HepG2 (cell line): Measurements from ENCODE around the gene KLHL11. TPM values are rescaled to one million over a fixed set of nuclear protein-coding genes. Genes with fewer than 3 reads are reported as not detected.

Experiments used
- ATF7-NPFF ChIP-seq: sonication (generic); formaldehyde crosslinking; IDR thresholded peaks from 2 replicates; pipeline ENCODE4 v1.8.1; 2023; ENCODE audit warnings: mild to moderate bottlenecking, low read depth, missing genetic modification reagents, moderate library complexity
- E2F5 ChIP-seq: sonication (generic); formaldehyde crosslinking; conservative IDR thresholded peaks from 2 replicates; pipeline ENCODE4 v1.4.0; 2020; ENCODE audit warnings: missing genetic modification reagents
- HIVEP1 ChIP-seq: sonication (generic); formaldehyde crosslinking; IDR thresholded peaks from 2 replicates; pipeline ENCODE4 v1.4.0; 2020; ENCODE audit warnings: mild to moderate bottlenecking, missing genetic modification reagents
- HOXD1 ChIP-seq: sonication (generic); formaldehyde crosslinking; IDR thresholded peaks from 2 replicates; pipeline ENCODE4 v1.5.0; 2020; ENCODE audit warnings: missing genetic modification reagents
- MATR3 ChIP-seq: sonication (generic); formaldehyde crosslinking; IDR thresholded peaks from 2 replicates; pipeline ENCODE4 v1.4.0; 2020; ENCODE audit warnings: missing genetic modification reagents
- SNAPC4 ChIP-seq: sonication (generic); formaldehyde crosslinking; IDR thresholded peaks from 2 replicates; pipeline ENCODE4 v1.4.0; 2020; ENCODE audit warnings: mild to moderate bottlenecking, missing genetic modification reagents
- SOX5 ChIP-seq: IDR thresholded peaks from 2 replicates; pipeline ENCODE4 v1.6.1; 2016; ENCODE audit warnings: borderline replicate concordance
- SPEN ChIP-seq: sonication (generic); formaldehyde crosslinking; IDR thresholded peaks from 2 replicates; pipeline ENCODE4 v1.5.1; 2020; ENCODE audit warnings: low read depth, mild to moderate bottlenecking, missing genetic modification reagents
- TCF7L2 ChIP-seq: IDR thresholded peaks from 2 replicates; pipeline ENCODE4 v1.6.1; 2011; ENCODE audit warnings: mild to moderate bottlenecking, low read depth, low read length, moderate library complexity
- THAP11 ChIP-seq: IDR thresholded peaks from 2 replicates; pipeline ENCODE4 v1.6.1; 2016; ENCODE audit warnings: missing biosample characterization, missing genetic modification reagents
- ZMAT3 ChIP-seq: sonication (generic); formaldehyde crosslinking; conservative IDR thresholded peaks from 2 replicates; pipeline ENCODE4 v1.7.0; 2021; ENCODE audit warnings: missing genetic modification reagents
- ZNF205 ChIP-seq: IDR thresholded peaks from 2 replicates; pipeline ENCODE4 v1.6.1; 2018; ENCODE audit warnings: missing biosample characterization, missing genetic modification reagents
- ZNF232 ChIP-seq: sonication (generic); formaldehyde crosslinking; IDR thresholded peaks from 2 replicates; pipeline ENCODE4 v1.4.0; 2020; ENCODE audit warnings: missing genetic modification reagents, borderline replicate concordance
- ZNF891 ChIP-seq: sonication (generic); formaldehyde crosslinking; IDR thresholded peaks from 2 replicates; pipeline ENCODE4 v1.5.0; 2020; ENCODE audit warnings: mild to moderate bottlenecking, missing genetic modification reagents
- ZSCAN25 ChIP-seq: sonication (generic); formaldehyde crosslinking; IDR thresholded peaks from 2 replicates; pipeline ENCODE4 v1.8.0; 2022; ENCODE audit warnings: mild to moderate bottlenecking, missing genetic modification reagents
- polyA plus RNA-seq, 8 experiments: library from polyadenylated mRNA; depleted of rRNA in 3 of 8; stranded (reverse) in 7 of 8; unstranded in 1 of 8; fragments of >200 nt; fragmentation: Illumina TruSeq in 4 of 8; extraction: Trizol in 4 of 8; gene quantifications; 2 replicates each; pipeline versions ENCODE4 v1.2.1 to v1.2.3, GENCODE V29; 2011 to 2016; ENCODE audit warnings: low read depth in 4 of 8, missing spikeins in 1 of 8, mixed read lengths in 1 of 8; ENCODE audit not compliant: insufficient read depth in 1 of 8
- total RNA-seq, 5 experiments: library from RNA; depleted of rRNA; stranded (reverse); fragments of >200 nt; fragmentation: Illumina TruSeq; extraction: Trizol; gene quantifications; 2 replicates each; pipeline ENCODE4 v1.2.3, GENCODE V29; 2016; ENCODE audit warnings: low read depth in 1 of 5
- TF ChIP-seq, protein P1 (sequence below): sonication (generic); formaldehyde crosslinking; IDR thresholded peaks from 2 replicates; pipeline ENCODE4 v1.5.0; 2020; ENCODE audit warnings: mild to moderate bottlenecking, missing genetic modification reagents, moderate library complexity
- TF ChIP-seq, protein P2 (sequence below): sonication (generic); formaldehyde crosslinking; IDR thresholded peaks from 2 replicates; pipeline ENCODE4 v1.8.0; 2022; ENCODE audit warnings: mild to moderate bottlenecking, missing genetic modification reagents, moderate library complexity

KLHL11 gene
- total and polyA plus RNA-seq, 2 of the 13 experiments (the other 11 are each of a cell fraction or from before 2014, with no cell fraction given): 7.7 to 27.5 TPM

DNA sequence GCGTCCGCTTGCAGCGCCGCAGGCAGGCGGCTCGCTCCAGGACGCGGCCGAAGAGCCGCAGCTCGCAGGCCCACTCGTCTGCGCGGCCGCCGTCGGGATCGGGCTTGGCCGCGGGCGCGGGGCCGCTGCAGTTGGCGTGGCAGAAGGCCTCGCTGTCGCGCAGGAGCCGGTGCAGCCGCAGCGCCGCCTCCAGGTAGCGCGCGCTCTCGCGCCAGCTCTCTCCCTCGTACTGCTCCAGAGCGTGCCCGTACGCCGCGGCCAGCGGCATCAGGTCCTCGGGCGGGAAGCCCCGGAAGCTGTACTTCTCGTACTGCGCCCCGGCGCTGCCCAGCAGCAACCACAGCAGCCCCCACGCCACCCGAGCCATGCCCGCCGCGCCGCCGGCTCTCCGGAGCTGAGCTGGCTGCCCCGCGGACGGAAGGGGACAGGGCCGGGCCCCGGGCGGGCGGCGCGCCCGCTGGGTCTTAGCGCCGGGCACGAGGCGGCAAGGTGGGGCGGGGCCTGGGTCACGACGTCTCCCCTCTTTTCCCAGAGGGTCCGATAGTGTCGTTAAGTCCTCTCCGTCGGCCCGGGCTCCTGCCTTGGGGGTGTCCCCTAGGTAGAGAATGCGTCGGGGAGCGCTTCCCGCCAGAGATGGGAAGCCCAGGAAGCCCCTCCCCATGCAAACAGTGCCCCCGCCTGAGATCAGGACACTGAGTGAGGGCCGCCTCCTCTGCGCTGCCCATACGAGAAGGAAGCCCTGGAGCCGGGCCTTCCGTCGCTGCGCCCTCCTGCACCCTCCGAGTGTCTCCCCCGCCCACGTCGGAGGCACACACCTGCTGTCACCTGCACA lies 53.5 kb downstream of the KLHL11 start, which contains the start of gene P3H4 (continued):
- TF ChIP-seq ZNF205 (peak; percentile 27; the same call in 1 of the 2 replicates), TCF7L2 (no peak), ZNF891 (no peak), ZMAT3 (peak; percentile 96), SPEN (peak; percentile 78), ZSCAN25 (CRISPR knock-in tag) (peak; percentile 93), E2F5 (0 out of 2 replicates have a peak, but pooled peaks have one; percentile 51), SNAPC4 (CRISPR knock-in tag) (peak; percentile 76; the same call in 1 of the 2 replicates), HIVEP1 (peak; percentile 23; the same call in 1 of the 2 replicates), ATF7-NPFF (CRISPR knock-in tag) (peak; percentile 96; the same call in 1 of the 2 replicates), ZNF232 (CRISPR knock-in tag) (peak; percentile 96), THAP11 (CRISPR knock-in tag) (peak; percentile 47; the same call in 1 of the 2 replicates), SOX5 (peak; percentile 31; the same call in 1 of the 2 replicates), MATR3 (CRISPR knock-in tag) (no peak), HOXD1 (CRISPR knock-in tag) (peak; percentile 79)
- TF ChIP-seq, protein P1, sequence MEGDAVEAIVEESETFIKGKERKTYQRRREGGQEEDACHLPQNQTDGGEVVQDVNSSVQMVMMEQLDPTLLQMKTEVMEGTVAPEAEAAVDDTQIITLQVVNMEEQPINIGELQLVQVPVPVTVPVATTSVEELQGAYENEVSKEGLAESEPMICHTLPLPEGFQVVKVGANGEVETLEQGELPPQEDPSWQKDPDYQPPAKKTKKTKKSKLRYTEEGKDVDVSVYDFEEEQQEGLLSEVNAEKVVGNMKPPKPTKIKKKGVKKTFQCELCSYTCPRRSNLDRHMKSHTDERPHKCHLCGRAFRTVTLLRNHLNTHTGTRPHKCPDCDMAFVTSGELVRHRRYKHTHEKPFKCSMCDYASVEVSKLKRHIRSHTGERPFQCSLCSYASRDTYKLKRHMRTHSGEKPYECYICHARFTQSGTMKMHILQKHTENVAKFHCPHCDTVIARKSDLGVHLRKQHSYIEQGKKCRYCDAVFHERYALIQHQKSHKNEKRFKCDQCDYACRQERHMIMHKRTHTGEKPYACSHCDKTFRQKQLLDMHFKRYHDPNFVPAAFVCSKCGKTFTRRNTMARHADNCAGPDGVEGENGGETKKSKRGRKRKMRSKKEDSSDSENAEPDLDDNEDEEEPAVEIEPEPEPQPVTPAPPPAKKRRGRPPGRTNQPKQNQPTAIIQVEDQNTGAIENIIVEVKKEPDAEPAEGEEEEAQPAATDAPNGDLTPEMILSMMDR (CRISPR knock-in tag): peak; percentile 87
- TF ChIP-seq, protein P2, sequence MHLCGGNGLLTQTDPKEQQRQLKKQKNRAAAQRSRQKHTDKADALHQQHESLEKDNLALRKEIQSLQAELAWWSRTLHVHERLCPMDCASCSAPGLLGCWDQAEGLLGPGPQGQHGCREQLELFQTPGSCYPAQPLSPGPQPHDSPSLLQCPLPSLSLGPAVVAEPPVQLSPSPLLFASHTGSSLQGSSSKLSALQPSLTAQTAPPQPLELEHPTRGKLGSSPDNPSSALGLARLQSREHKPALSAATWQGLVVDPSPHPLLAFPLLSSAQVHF (CRISPR knock-in tag): no peak
